ENCODE results near the gene SGPL1. TPM values are rescaled to one million over a fixed set of nuclear protein-coding genes. Genes with fewer than 3 reads are reported as not detected.

The SGPL1 gene
- polyA plus RNA-seq, 1 donor from 2014 or later: 33.4 TPM

DNA sequence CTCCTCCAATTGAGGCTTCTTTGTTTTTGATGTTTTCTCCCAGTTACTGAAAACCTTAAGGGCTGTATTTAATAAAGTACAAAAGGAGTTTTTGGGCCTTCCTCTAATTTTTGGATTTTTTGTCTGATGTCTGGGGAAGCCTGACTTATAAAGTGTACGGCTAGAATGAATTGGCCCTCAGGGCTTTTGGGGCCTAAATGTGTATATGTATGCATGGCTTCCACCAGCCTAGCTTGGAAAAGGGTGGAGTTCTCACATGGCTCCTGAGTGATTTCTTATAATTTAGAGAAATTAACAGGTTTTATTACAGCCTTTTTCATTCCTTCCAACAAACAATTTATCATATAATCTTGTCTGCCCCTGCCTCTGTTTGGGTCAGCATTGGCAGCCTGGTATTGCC is 20.1 kb upstream of the SGPL1 start:
- no peaks in the 10 kb centered on the region for H3K36me3 ChIP-seq (ENCODE audit: insufficient read depth, low read length)
- no peaks in the 10 kb centered on the region for H3K27me3 ChIP-seq (ENCODE audit: insufficient read depth, low read depth, low read length)
- H3K9me3 ChIP-seq (ENCODE audit: low read length): no peaks in the 10 kb centered on the region
- no peak for TF ChIP-seq POLR2AphosphoS5 (IDR thresholded peaks at IDR 0.05)
- TF ChIP-seq, protein P1, sequence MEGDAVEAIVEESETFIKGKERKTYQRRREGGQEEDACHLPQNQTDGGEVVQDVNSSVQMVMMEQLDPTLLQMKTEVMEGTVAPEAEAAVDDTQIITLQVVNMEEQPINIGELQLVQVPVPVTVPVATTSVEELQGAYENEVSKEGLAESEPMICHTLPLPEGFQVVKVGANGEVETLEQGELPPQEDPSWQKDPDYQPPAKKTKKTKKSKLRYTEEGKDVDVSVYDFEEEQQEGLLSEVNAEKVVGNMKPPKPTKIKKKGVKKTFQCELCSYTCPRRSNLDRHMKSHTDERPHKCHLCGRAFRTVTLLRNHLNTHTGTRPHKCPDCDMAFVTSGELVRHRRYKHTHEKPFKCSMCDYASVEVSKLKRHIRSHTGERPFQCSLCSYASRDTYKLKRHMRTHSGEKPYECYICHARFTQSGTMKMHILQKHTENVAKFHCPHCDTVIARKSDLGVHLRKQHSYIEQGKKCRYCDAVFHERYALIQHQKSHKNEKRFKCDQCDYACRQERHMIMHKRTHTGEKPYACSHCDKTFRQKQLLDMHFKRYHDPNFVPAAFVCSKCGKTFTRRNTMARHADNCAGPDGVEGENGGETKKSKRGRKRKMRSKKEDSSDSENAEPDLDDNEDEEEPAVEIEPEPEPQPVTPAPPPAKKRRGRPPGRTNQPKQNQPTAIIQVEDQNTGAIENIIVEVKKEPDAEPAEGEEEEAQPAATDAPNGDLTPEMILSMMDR (IDR thresholded peaks at IDR 0.05; ENCODE audit: poor library complexity, severe bottlenecking): no peak
- no peak for TF ChIP-seq TAF1 (IDR thresholded peaks at IDR 0.05; ENCODE audit: low read depth)
- no peak for TF ChIP-seq SMC3 (conservative IDR thresholded peaks at IDR 0.05; ENCODE audit: poor library complexity)
- no peak for TF ChIP-seq EZH2 (IDR thresholded peaks at IDR 0.05; ENCODE audit: borderline replicate concordance, insufficient read depth, low read length, poor library complexity, severe bottlenecking)
- no peak for TF ChIP-seq RAD21 (conservative IDR thresholded peaks at IDR 0.05)
- TF ChIP-seq MXI1 (conservative IDR thresholded peaks at IDR 0.05; ENCODE audit: poor library complexity, severe bottlenecking): no peak
- no peak for TF ChIP-seq EP300 (conservative IDR thresholded peaks at IDR 0.05; ENCODE audit: poor library complexity, severe bottlenecking)
- TF ChIP-seq, protein P2, sequence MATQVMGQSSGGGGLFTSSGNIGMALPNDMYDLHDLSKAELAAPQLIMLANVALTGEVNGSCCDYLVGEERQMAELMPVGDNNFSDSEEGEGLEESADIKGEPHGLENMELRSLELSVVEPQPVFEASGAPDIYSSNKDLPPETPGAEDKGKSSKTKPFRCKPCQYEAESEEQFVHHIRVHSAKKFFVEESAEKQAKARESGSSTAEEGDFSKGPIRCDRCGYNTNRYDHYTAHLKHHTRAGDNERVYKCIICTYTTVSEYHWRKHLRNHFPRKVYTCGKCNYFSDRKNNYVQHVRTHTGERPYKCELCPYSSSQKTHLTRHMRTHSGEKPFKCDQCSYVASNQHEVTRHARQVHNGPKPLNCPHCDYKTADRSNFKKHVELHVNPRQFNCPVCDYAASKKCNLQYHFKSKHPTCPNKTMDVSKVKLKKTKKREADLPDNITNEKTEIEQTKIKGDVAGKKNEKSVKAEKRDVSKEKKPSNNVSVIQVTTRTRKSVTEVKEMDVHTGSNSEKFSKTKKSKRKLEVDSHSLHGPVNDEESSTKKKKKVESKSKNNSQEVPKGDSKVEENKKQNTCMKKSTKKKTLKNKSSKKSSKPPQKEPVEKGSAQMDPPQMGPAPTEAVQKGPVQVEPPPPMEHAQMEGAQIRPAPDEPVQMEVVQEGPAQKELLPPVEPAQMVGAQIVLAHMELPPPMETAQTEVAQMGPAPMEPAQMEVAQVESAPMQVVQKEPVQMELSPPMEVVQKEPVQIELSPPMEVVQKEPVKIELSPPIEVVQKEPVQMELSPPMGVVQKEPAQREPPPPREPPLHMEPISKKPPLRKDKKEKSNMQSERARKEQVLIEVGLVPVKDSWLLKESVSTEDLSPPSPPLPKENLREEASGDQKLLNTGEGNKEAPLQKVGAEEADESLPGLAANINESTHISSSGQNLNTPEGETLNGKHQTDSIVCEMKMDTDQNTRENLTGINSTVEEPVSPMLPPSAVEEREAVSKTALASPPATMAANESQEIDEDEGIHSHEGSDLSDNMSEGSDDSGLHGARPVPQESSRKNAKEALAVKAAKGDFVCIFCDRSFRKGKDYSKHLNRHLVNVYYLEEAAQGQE (IDR thresholded peaks at IDR 0.05; ENCODE audit: borderline replicate concordance): no peak
- no peak overlapping the region for H3K4me2 ChIP-seq (ENCODE audit: low read length)
- H4K20me1 ChIP-seq (ENCODE audit: insufficient read depth): no peaks in the 10 kb centered on the region
- no peak overlapping the region for H3K9ac ChIP-seq (ENCODE audit: low read length)
- H3K79me2 ChIP-seq (replicated peaks; ENCODE audit: insufficient read depth, low read length): no peaks in the 10 kb centered on the region
- no peaks in the 10 kb centered on the region for H3F3A ChIP-seq (ENCODE audit: insufficient read depth, low read length, poor library complexity, severe bottlenecking)
- H3K27ac ChIP-seq (ENCODE audit: low read length): no peak overlapping the region
- no peaks in the 10 kb centered on the region for H3K9me2 ChIP-seq (ENCODE audit: insufficient read depth, low read length)
- no peak overlapping the region for H3K4me3 ChIP-seq (ENCODE audit: low read length)
- H2AFZ ChIP-seq (ENCODE audit: low read depth, low read length): no peak overlapping the region

DNA sequence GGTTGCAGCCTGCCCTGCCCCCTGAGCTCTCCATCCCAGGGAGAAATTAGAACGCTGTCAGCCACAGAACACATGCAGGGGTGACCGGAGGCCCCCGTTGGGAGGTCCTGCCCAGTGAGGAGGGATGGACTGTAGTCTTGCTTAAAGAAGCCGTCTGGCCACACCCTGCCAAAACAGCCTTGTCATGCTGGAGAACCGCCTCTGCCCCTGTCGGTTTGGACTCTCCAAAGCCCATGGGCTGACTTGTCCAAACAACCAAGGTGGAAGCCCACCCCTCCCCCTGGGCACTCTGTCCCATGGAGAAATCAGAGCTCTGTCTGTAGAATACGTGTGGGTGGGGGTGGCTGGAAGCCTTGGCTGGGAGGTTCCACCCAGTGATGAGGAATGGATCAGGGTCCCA is 17.9 kb upstream of the SGPL1 start:
- H3K27me3 ChIP-seq (ENCODE audit: insufficient read depth, low read depth, low read length): no peaks in the 10 kb centered on the region
- no peak overlapping the region for H3K4me3 ChIP-seq (ENCODE audit: low read length)
- TF ChIP-seq SMC3 (conservative IDR thresholded peaks at IDR 0.05; ENCODE audit: poor library complexity) (no peak), TAF1 (IDR thresholded peaks at IDR 0.05; ENCODE audit: low read depth) (no peak), MXI1 (conservative IDR thresholded peaks at IDR 0.05; ENCODE audit: poor library complexity, severe bottlenecking) (no peak)

DNA sequence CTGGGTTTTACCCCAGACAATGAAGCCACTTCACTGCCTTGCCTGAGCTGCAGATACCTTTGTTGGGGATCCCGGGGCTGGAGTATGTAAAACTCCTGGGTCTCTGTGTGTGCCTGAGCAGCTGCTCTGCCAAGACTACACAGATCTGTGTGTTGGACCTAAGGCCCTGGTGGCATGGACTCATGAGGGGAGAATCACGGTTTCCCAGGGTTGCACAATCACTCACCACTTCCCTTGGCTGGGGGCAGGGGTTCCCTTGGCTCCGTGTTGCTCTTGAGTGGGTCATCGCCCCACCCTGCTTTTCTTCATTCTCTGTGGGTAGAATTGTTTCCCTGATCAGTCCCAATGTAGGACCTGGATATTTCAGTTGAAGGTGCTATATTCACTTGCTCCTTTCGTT is 16.6 kb upstream of the SGPL1 start:
- H2AFZ ChIP-seq (ENCODE audit: low read depth, low read length): no peak overlapping the region
- H3K27ac ChIP-seq (ENCODE audit: low read length): no peak overlapping the region
- no peaks in the 10 kb centered on the region for H3K79me2 ChIP-seq (replicated peaks; ENCODE audit: insufficient read depth, low read length)
- H3K27me3 ChIP-seq (ENCODE audit: insufficient read depth, low read depth, low read length): no peaks in the 10 kb centered on the region
- H3K9ac ChIP-seq (ENCODE audit: low read length): no peak overlapping the region
- no peaks in the 10 kb centered on the region for H3F3A ChIP-seq (ENCODE audit: insufficient read depth, low read length, poor library complexity, severe bottlenecking)
- TF ChIP-seq MXI1 (conservative IDR thresholded peaks at IDR 0.05; ENCODE audit: poor library complexity, severe bottlenecking) (no peak), RAD21 (conservative IDR thresholded peaks at IDR 0.05) (no peak), EP300 (conservative IDR thresholded peaks at IDR 0.05; ENCODE audit: poor library complexity, severe bottlenecking) (no peak), EZH2 (IDR thresholded peaks at IDR 0.05; ENCODE audit: borderline replicate concordance, insufficient read depth, low read length, poor library complexity, severe bottlenecking) (no peak), SMC3 (conservative IDR thresholded peaks at IDR 0.05; ENCODE audit: poor library complexity) (no peak), POLR2AphosphoS5 (IDR thresholded peaks at IDR 0.05) (no peak), TAF1 (IDR thresholded peaks at IDR 0.05; ENCODE audit: low read depth) (no peak)
- TF ChIP-seq, protein P2 (IDR thresholded peaks at IDR 0.05; ENCODE audit: borderline replicate concordance): no peak
- TF ChIP-seq, protein P1 (IDR thresholded peaks at IDR 0.05; ENCODE audit: poor library complexity, severe bottlenecking): no peak
- no peak overlapping the region for H3K4me3 ChIP-seq (ENCODE audit: low read length)
- H4K20me1 ChIP-seq (ENCODE audit: insufficient read depth): no peaks in the 10 kb centered on the region
- H3K9me3 ChIP-seq (ENCODE audit: low read length): no peaks in the 10 kb centered on the region
- H3K9me2 ChIP-seq (ENCODE audit: insufficient read depth, low read length): no peaks in the 10 kb centered on the region
- H3K4me2 ChIP-seq (ENCODE audit: low read length): no peak overlapping the region
- H3K36me3 ChIP-seq (ENCODE audit: insufficient read depth, low read length): no peaks in the 10 kb centered on the region

More for the DNA sequence above, 17.9 kb upstream of the SGPL1 start:
- Histone ChIP-seq H3K9ac (ENCODE audit: low read length) (no peak overlapping the region), H3K9me3 (ENCODE audit: low read length) (no peaks in the 10 kb centered on the region), H4K20me1 (ENCODE audit: insufficient read depth) (no peaks in the 10 kb centered on the region), H3K79me2 (replicated peaks; ENCODE audit: insufficient read depth, low read length) (no peaks in the 10 kb centered on the region), H3K4me2 (ENCODE audit: low read length) (no peak overlapping the region), H3K27ac (ENCODE audit: low read length) (no peak overlapping the region), H3K9me2 (ENCODE audit: insufficient read depth, low read length) (no peaks in the 10 kb centered on the region), H3F3A (ENCODE audit: insufficient read depth, low read length, poor library complexity, severe bottlenecking) (no peaks in the 10 kb centered on the region), H2AFZ (ENCODE audit: low read depth, low read length) (no peak overlapping the region), H3K36me3 (ENCODE audit: insufficient read depth, low read length) (no peaks in the 10 kb centered on the region)

Measured in neural cell (in vitro differentiated cells).